GM12801 (cell line): ENCODE measurements around the gene CNTD1.

ENCODE experiments used
- TF ChIP-seq, protein P1 (sequence below): IDR thresholded peaks from one replicate; pipeline ENCODE4 v1.5.1; 2011; ENCODE audit warnings: control low read depth; ENCODE audit not compliant: insufficient read length; ENCODE audit errors: extremely low read depth

The CNTD1 gene

GRCh38 chr17:42841975-42842685, 43.5 kb downstream of the CNTD1 start:
- TF ChIP-seq, protein P1, sequence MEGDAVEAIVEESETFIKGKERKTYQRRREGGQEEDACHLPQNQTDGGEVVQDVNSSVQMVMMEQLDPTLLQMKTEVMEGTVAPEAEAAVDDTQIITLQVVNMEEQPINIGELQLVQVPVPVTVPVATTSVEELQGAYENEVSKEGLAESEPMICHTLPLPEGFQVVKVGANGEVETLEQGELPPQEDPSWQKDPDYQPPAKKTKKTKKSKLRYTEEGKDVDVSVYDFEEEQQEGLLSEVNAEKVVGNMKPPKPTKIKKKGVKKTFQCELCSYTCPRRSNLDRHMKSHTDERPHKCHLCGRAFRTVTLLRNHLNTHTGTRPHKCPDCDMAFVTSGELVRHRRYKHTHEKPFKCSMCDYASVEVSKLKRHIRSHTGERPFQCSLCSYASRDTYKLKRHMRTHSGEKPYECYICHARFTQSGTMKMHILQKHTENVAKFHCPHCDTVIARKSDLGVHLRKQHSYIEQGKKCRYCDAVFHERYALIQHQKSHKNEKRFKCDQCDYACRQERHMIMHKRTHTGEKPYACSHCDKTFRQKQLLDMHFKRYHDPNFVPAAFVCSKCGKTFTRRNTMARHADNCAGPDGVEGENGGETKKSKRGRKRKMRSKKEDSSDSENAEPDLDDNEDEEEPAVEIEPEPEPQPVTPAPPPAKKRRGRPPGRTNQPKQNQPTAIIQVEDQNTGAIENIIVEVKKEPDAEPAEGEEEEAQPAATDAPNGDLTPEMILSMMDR = no peak

DNA sequence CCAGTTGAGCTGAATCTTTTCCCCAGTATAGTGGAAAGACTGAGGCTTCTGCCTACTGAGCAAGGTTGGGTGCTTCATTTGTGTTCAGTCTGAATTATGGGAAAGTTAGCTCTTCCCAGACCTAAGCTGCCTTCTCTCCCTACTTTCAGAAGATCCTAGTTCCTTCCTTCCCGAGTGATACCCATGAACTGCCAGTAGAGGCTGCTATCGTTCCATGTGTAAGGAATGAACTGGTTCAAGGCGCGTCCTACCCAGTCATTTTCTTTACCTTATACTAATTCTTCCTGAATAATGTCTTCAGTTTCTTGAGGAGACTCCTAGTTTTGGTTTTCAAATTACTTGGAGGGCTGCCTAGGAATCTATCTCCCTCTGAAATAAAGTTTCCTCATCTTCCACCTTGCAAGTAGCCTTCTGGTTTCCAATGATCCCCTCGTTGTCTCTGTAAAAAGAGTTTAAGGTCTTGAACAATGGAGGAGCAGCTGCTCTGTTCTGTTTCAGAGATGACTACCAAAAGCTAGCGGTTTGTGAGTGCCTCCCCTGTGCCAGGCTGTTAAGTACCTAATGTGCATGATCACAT, 44.8 kb downstream of the CNTD1 start:
- TF ChIP-seq, protein P1 = no peak

GRCh38 chr17:42844271-42844670, 45.6 kb downstream of the CNTD1 start, which contains the start of gene AOC2:
Gene AOC2 (plus strand): TSS chr17:42844580. CDS start chr17:42844627, 47 bp downstream.
- TF ChIP-seq, protein P1 = no peak

- TF ChIP-seq, protein P1 = no peak
Observed at GRCh38 chr17:42844761-42845555, 46.3 kb downstream of the CNTD1 start.

DNA sequence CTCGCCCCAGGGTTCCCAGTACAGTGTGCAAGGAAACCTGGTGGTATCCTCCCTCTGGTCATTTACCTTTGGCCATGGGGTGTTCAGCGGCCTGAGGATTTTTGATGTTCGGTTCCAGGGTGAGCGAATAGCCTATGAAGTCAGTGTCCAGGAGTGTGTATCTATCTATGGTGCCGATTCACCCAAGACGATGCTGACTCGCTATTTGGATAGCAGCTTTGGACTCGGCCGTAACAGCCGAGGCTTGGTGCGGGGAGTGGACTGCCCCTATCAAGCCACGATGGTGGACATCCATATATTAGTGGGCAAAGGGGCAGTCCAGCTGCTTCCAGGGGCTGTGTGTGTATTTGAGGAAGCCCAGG, 46.9 kb downstream of the CNTD1 start:
- TF ChIP-seq, protein P1 = no peak

- TF ChIP-seq, protein P1 = no peak
Observed at GRCh38 chr17:42845918-42846593, 47.4 kb downstream of the CNTD1 start.
